T-cell (primary cell): ENCODE results near the gene DSCAML1. TPM values are rescaled to one million over a fixed set of nuclear protein-coding genes. Genes with fewer than 3 reads are reported as not detected.

Experiments
- ATAC-seq, 4 experiments: fragments of 200-7000 bp in 3 of 4; fragments of 150-1000 bp in 1 of 4; cut with Tn5 transposase; replicated peaks in 1 of 4; 1 replicate in 3 of 4; 2 replicates in 1 of 4; pipeline ENCODE4 v1.10.0; 2021; ENCODE audit warnings: moderate library complexity in 3 of 4, mild to moderate bottlenecking in 2 of 4, moderate number of reproducible peaks in 1 of 4
- CTCF ChIA-PET, 2 donors: fragments of 300-600 bp; sonication (Branson Sonifier 250); formaldehyde crosslinking; loops; one replicate each; lab custom pipeline; 2022; ENCODE audit warnings: antibody characterized with exemption in 2 of 2; lab: Charles Lee
- POLR2A ChIA-PET, 2 donors: fragments of 300-600 bp; sonication (Branson Sonifier 250); formaldehyde crosslinking; loops; one replicate each; lab custom pipeline; 2022; ENCODE audit warnings: antibody characterized with exemption in 2 of 2; lab: Charles Lee
- DNase-seq, 35 experiments: peaks; one replicate each; pipeline versions ENCODE4 v3.0.0 to v3.0.0-alpha.2; 2013 to 2023
- H3K27ac ChIP-seq: one replicate; pipeline ENCODE4 v1.5.1; 2013; ENCODE audit warnings: low read length
- H3K27me3 ChIP-seq, 2 experiments: replicated peaks in 1 of 2; 1 replicate in 1 of 2; 2 replicates in 1 of 2; pipeline versions ENCODE4 v1.6.1 to v1.7.0; 2013; ENCODE audit warnings: low read length in 1 of 2, mixed read lengths in 1 of 2; ENCODE audit not compliant: control insufficient read depth in 2 of 2, insufficient read depth in 2 of 2; ENCODE audit errors: extremely low read depth in 1 of 2
- H3K36me3 ChIP-seq, 2 donors: 1 replicate in 1 of 2; 2 replicates in 1 of 2; pipeline versions ENCODE4 v1.6.1 to v1.7.0; 2013; ENCODE audit warnings: low read length in 1 of 2; ENCODE audit not compliant: control insufficient read depth in 2 of 2, insufficient read depth in 1 of 2; ENCODE audit errors: extremely low read depth in 1 of 2
- H3K4me1 ChIP-seq, 2 experiments: 1 replicate in 1 of 2; 2 replicates in 1 of 2; pipeline versions ENCODE4 v1.6.1 to v1.7.0; 2013; ENCODE audit warnings: low read length in 2 of 2, mixed read lengths in 1 of 2; ENCODE audit not compliant: insufficient read depth in 2 of 2, control insufficient read depth in 1 of 2; ENCODE audit errors: extremely low read depth in 1 of 2
- H3K4me3 ChIP-seq, 2 donors: 1 replicate in 1 of 2; 2 replicates in 1 of 2; pipeline versions ENCODE4 v1.5.1 to v1.7.0; 2013; ENCODE audit warnings: mild to moderate bottlenecking in 2 of 2, low read length in 1 of 2, moderate library complexity in 1 of 2; ENCODE audit not compliant: control insufficient read depth in 1 of 2; ENCODE audit errors: extremely low read depth in 1 of 2
- H3K9me3 ChIP-seq: 2 replicates; pipeline ENCODE4 v1.7.0; 2013
- H3K27ac Mint-ChIP-seq, 2 donors: one replicate each; pipeline ENCODE4 v1.8.0; 2020 to 2021; ENCODE audit warnings: mild to moderate bottlenecking in 2 of 2, mixed read lengths in 2 of 2
- H3K27me3 Mint-ChIP-seq, 2 donors: one replicate each; pipeline ENCODE4 v1.8.0; 2021 to 2022; ENCODE audit warnings: mixed read lengths in 2 of 2
- H3K36me3 Mint-ChIP-seq: one replicate; pipeline ENCODE4 v1.8.0; 2021; ENCODE audit warnings: mixed read lengths
- H3K4me1 Mint-ChIP-seq, 3 donors: one replicate each; pipeline ENCODE4 v1.8.0; 2020 to 2022; ENCODE audit warnings: mixed read lengths in 3 of 3, mild to moderate bottlenecking in 1 of 3
- H3K4me3 Mint-ChIP-seq, 3 donors: one replicate each; pipeline ENCODE4 v1.8.0; 2020 to 2022; ENCODE audit warnings: mild to moderate bottlenecking in 3 of 3, mixed read lengths in 3 of 3, moderate library complexity in 3 of 3
- H3K9me3 Mint-ChIP-seq, 3 donors: one replicate each; pipeline ENCODE4 v1.8.0; 2020 to 2022; ENCODE audit warnings: mixed read lengths in 3 of 3
- WGBS: methylation state at CpG from one replicate; pipeline ENCODE4 v1.1.5; 2013; ENCODE audit warnings: missing lambda C conversion rate; ENCODE audit not compliant: insufficient coverage; 5-methylcytosine and 5-hydroxymethylcytosine counted together
- total RNA-seq, 35 experiments: library from RNA in 6 of 35; stranded (reverse) in 6 of 35; fragments of 120-200 nt in 1 of 35; gene quantifications; one replicate each; pipeline versions ENCODE4 v1.2.1 to v1.2.4 and lab custom pipeline; 2013 to 2026

Gene DSCAML1
- total RNA-seq, 5 donors from 2014 or later (not counting 1 experiment from before 2014, with no cell fraction given): 0.15 to 2.4 (median 0.96) TPM

DNA sequence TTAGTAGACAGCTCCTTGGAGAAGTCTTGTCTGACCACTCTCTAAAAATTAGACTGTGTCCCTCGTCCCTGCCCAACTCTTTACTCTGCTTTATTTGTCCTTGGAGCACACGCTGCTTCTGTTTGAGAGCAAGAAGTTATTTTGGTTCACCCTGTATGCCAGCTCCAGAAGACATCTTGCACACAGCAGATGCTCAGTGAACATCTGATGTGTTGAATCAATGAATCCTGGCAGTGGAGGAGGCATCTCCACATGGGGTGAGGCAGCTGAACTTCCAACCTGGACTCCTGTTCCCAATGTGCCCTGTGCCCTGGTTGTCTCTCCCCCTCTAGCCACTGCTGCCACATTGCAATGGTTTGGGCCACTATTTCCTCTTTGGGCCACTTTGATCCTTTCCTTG is 255.8 kb downstream of the DSCAML1 start:
- peaks cover 0 to 3% (median 0%) of the 10 kb centered on the region in 3 donors for H3K9me3 Mint-ChIP-seq
- POLR2A ChIA-PET: no interaction called here
- H3K27ac Mint-ChIP-seq: no peak overlapping the region
- no peak overlapping the region for H3K4me3 Mint-ChIP-seq
- Histone ChIP-seq H3K27ac (no peak overlapping the region), H3K4me3 (no peak overlapping the region), H3K36me3 (no peaks in the 10 kb centered on the region), H3K27me3 (peaks cover 0 to 20% of the 10 kb centered on the region in 2 experiments), H3K9me3 (no peaks in the 10 kb centered on the region), H3K4me1 (no peaks in the 10 kb centered on the region)
- DNase-seq (no peak), ATAC-seq (no peak)
- no peaks in the 10 kb centered on the region for H3K36me3 Mint-ChIP-seq
- H3K4me1 Mint-ChIP-seq: no peaks in the 10 kb centered on the region
- no CpG with 5 or more reads among the region's 2 CpGs for WGBS
- peaks cover 0 to 13% of the 10 kb centered on the region in 2 donors for H3K27me3 Mint-ChIP-seq
- CTCF ChIA-PET: no interaction called here

DNA sequence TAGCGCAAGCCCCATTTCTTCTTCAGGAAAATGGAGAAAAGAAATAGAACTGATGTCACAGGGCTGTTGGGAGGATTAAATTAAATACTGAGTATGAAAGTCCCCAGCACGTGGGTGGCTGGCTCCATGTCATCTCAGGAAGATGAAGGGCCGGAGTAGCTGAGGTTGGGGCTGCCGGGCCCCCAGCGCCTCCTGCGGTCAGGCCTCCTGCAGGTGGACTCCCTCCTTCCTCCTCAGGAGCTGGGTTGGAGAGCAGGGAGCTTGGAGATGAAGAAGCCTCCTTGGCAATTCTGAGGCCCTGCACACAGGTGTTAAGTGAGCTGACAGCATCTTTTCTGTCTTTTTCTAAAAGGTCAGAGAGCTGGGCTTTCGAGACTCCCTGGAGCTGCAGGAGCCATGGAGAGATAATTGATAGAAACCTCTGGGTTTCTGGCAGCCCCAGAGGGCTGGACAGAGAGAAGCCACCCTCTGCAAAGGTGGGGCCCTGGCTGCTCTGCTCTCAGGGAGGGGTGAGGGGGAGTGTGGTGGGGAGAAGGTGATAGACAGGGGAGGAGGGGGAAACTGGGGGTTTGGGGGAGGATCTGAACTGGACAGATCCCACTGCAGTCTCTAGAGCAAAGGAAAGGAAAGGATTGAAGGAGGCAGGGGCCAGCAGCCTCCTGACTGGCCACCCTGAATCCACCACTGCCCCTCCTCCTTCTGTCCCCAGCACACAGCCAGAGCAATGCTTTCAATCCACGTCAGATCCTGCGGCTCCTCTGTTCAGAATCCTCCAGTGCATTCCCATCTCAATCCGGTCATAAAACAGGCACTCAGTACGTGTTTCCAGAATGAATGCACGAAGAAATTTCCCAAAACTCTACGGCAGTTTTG is 258.5 kb downstream of the DSCAML1 start:
- 83% methylated on average over 8 of the region's 13 CpGs for WGBS
- H3K27me3 Mint-ChIP-seq: peaks cover 11 to 23% of the 10 kb centered on the region in 2 donors
- no peaks in the 10 kb centered on the region for H3K9me3 Mint-ChIP-seq
- Histone ChIP-seq H3K4me1 (no peaks in the 10 kb centered on the region), H3K36me3 (no peaks in the 10 kb centered on the region), H3K27me3 (peaks cover 0 to 29% of the 10 kb centered on the region in 2 experiments), H3K4me3 (no peak overlapping the region), H3K27ac (no peak overlapping the region), H3K9me3 (no peaks in the 10 kb centered on the region)
- H3K36me3 Mint-ChIP-seq: no peaks in the 10 kb centered on the region
- ChIA-PET CTCF (no interaction called here), POLR2A (no interaction called here)
- H3K4me3 Mint-ChIP-seq: no peak overlapping the region
- DNase-seq (no peak), ATAC-seq (no peak)
- H3K4me1 Mint-ChIP-seq: no peaks in the 10 kb centered on the region
- H3K27ac Mint-ChIP-seq: no peak overlapping the region

- H3K4me1 Mint-ChIP-seq: no peaks in the 10 kb centered on the region
- no peaks in the 10 kb centered on the region for H3K36me3 Mint-ChIP-seq
- Histone ChIP-seq H3K9me3 (no peaks in the 10 kb centered on the region), H3K36me3 (no peaks in the 10 kb centered on the region), H3K4me3 (no peak overlapping the region), H3K27ac (no peak overlapping the region), H3K4me1 (no peaks in the 10 kb centered on the region), H3K27me3 (peaks cover 0 to 27% of the 10 kb centered on the region in 2 experiments)
- CTCF ChIA-PET: no interaction called here
- no peak for ATAC-seq
- no peak overlapping the region for H3K27ac Mint-ChIP-seq
- H3K9me3 Mint-ChIP-seq: no peaks in the 10 kb centered on the region
- 91% methylated on average over 8 of the region's 11 CpGs for WGBS
- POLR2A ChIA-PET: no interaction called here
- no peak for DNase-seq
- H3K4me3 Mint-ChIP-seq: no peak overlapping the region
- peaks cover 17 to 31% of the 10 kb centered on the region in 2 donors for H3K27me3 Mint-ChIP-seq
Observed at GRCh38 chr11:117535850-117536411, 261.1 kb downstream of the DSCAML1 start.

DNA sequence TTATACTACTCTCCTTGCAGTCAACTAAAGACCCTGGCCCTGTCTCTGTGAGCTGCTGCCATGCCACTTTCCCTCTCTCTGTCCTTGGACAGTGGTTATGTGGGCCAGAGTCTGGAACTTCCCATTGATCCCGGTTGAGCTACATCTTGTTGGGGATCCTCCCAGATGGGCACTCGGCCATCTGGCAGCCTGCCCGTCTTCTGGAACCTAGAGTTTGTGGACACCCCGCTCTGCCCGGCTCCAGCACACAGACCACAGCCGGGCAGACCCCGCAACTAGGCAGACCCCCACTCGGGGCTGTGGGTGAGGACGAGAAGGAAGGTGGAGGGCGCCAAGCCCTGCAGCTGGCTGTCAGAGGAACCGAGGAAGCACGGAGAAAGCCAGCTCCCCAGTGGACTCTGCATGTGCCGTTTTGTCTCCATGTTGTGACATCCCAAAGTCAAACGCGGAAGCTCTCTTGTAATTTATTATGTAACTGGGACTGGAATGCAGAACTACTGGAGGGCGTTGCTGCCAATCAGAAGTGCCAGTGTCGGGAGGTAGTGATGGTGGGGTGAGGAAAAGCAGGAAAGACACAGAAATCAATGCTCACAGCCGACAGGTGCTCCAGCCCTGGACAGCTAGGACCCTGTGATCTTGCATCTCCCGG is 261.7 kb downstream of the DSCAML1 start:
- H3K9me3 ChIP-seq: no peaks in the 10 kb centered on the region
- Mint-ChIP-seq H3K36me3 (no peaks in the 10 kb centered on the region), H3K27ac (no peak overlapping the region), H3K9me3 (no peaks in the 10 kb centered on the region), H3K27me3 (peaks cover 17 to 37% of the 10 kb centered on the region in 2 donors), H3K4me1 (no peaks in the 10 kb centered on the region), H3K4me3 (no peak overlapping the region)
- no peak overlapping the region for H3K4me3 ChIP-seq
- no peaks in the 10 kb centered on the region for H3K4me1 ChIP-seq
- DNase-seq: no peak
- POLR2A ChIA-PET: no interaction called here
- no peaks in the 10 kb centered on the region for H3K36me3 ChIP-seq
- WGBS: 72% methylated on average over 17 of the region's 19 CpGs
- CTCF ChIA-PET: no interaction called here
- no peak overlapping the region for H3K27ac ChIP-seq
- no peak for ATAC-seq
- peaks cover 0 to 31% of the 10 kb centered on the region in 2 experiments for H3K27me3 ChIP-seq

- Mint-ChIP-seq H3K36me3 (no peaks in the 10 kb centered on the region), H3K4me3 (no peak overlapping the region), H3K4me1 (peaks cover 0 to 6% (median 0%) of the 10 kb centered on the region in 3 donors), H3K9me3 (no peaks in the 10 kb centered on the region), H3K27me3 (peaks cover 22 to 43% of the 10 kb centered on the region in 2 donors), H3K27ac (no peak overlapping the region)
- H3K27ac ChIP-seq: no peak overlapping the region
- ChIA-PET POLR2A (no interaction called here), CTCF (no interaction called here)
- no peak for DNase-seq
- WGBS: 83% methylated on average over 1 of the region's 3 CpGs
- H3K36me3 ChIP-seq: no peaks in the 10 kb centered on the region
- H3K4me1 ChIP-seq: no peaks in the 10 kb centered on the region
- no peaks in the 10 kb centered on the region for H3K9me3 ChIP-seq
- no peak for ATAC-seq
- no peak overlapping the region for H3K4me3 ChIP-seq
- peaks cover 0 to 48% of the 10 kb centered on the region in 2 experiments for H3K27me3 ChIP-seq
Observed at GRCh38 chr11:117532568-117532967, 264.4 kb downstream of the DSCAML1 start.

DNA sequence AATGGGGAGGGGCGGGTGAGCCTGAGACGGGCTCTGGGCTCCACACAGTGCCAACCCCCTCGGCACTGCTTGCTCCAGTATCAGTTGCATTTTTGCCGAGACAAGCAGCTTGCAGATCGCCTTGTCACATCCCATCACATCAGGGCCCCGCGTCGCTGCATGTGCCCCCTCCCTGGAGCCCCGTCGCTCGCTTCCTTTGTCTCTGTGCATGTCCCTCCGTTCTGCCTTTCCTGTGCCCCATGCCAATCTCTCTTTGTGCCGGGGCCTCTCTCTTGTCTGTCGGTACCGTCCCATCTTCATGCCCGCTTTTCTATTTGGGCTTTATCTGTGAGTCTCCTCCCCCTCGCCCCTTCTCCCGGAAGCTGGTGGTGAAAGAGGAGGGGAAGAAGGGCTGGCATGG is 267.2 kb downstream of the DSCAML1 start:
- no peaks in the 10 kb centered on the region for H3K36me3 ChIP-seq
- H3K4me1 ChIP-seq: no peaks in the 10 kb centered on the region
- no peak for ATAC-seq
- no peak overlapping the region for H3K27ac ChIP-seq
- H3K36me3 Mint-ChIP-seq: no peaks in the 10 kb centered on the region
- CTCF ChIA-PET: no interaction called here
- peaks cover 0 to 39% of the 10 kb centered on the region in 2 experiments for H3K27me3 ChIP-seq
- peak overlapping the region in 1 of 3 donors; percentile 41 for H3K4me3 Mint-ChIP-seq
- peaks cover 0 to 6% (median 0%) of the 10 kb centered on the region in 3 donors for H3K4me1 Mint-ChIP-seq
- no peak overlapping the region for H3K27ac Mint-ChIP-seq
- H3K27me3 Mint-ChIP-seq: peaks cover 11 to 31% of the 10 kb centered on the region in 2 donors
- H3K4me3 ChIP-seq: no peak overlapping the region
- H3K9me3 ChIP-seq: no peaks in the 10 kb centered on the region
- no peak for DNase-seq
- 70% methylated on average over 12 of the region's 18 CpGs for WGBS
- POLR2A ChIA-PET: no interaction called here
- no peaks in the 10 kb centered on the region for H3K9me3 Mint-ChIP-seq
